BE2C (cell line): ENCODE data around the gene ZNF839.
"Not testable (repeated sequence)": the region's sequence is repeated elsewhere in the genome, so short reads cannot be mapped to it uniquely, and the experiment has no call there.

Experiments used
- DNase-seq: peaks from one replicate; pipeline ENCODE4 v3.0.0-alpha.2; 2020
- H3K27me3 ChIP-seq: fragments of 250-450 bp; sonication (Bioruptor Pico); 2 replicates; pipeline ENCODE4 v1.5.1; 2020; ENCODE audit warnings: mild to moderate bottlenecking
- H3K36me3 ChIP-seq: fragments of 250-450 bp; sonication (Bioruptor Pico); 2 replicates; pipeline ENCODE4 v1.5.1; 2020; ENCODE audit warnings: mild to moderate bottlenecking
- H3K4me1 ChIP-seq: fragments of 250-450 bp; sonication (Bioruptor Pico); 2 replicates; pipeline ENCODE4 v1.5.1; 2020
- H3K4me3 ChIP-seq: 2 replicates; pipeline ENCODE4 v1.5.1; 2011; ENCODE audit warnings: low read depth, low read length
- H3K9me3 ChIP-seq: fragments of 250-450 bp; sonication (Bioruptor Pico); 2 replicates; pipeline ENCODE4 v1.5.1; 2020
- CTCF ChIP-seq: IDR thresholded peaks from 2 replicates; pipeline ENCODE4 v1.5.1; 2012; ENCODE audit warnings: mild to moderate bottlenecking, low read depth, low read length

Gene ZNF839

DNA sequence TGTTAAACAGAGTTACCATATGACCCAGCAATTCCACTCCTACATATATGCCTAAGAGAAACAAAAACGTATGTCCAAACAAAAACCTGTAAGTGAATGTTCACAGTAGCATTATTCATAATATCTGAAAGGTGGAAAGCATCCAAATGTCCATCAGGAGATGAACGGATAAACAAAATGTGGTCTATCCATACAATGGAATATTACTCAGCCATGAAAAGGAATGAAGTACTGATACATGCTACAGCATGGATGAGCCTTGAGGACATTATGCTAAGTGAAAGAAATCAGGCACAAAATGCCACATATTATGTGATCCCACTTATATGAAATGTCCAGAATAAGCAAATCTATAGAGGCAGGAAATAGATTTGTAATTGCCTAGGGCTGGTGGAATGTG lies 31.4 kb upstream of the ZNF839 start:
- Histone ChIP-seq H3K9me3 (no peaks in the 10 kb centered on the region; the same call in 1 of the 2 replicates), H3K36me3 (no peaks in the 10 kb centered on the region; the same call in 1 of the 2 replicates), H3K4me1 (peaks cover 9% of the 10 kb centered on the region), H3K4me3 (no peak overlapping the region), H3K27me3 (no peaks in the 10 kb centered on the region)
- no peak for TF ChIP-seq CTCF
- DNase-seq: no peak

- Histone ChIP-seq H3K4me1 (no peaks in the 10 kb centered on the region), H3K36me3 (no peaks in the 10 kb centered on the region; the same call in 1 of the 2 replicates), H3K4me3 (no peak overlapping the region), H3K27me3 (no peaks in the 10 kb centered on the region), H3K9me3 (peaks cover 1% of the 10 kb centered on the region; the same call in 1 of the 2 replicates)
- no peak for TF ChIP-seq CTCF
- DNase-seq: no peak
These were observed 27.1 kb upstream of the ZNF839 start for GRCh38 chr14:102292441-102292840.

DNA sequence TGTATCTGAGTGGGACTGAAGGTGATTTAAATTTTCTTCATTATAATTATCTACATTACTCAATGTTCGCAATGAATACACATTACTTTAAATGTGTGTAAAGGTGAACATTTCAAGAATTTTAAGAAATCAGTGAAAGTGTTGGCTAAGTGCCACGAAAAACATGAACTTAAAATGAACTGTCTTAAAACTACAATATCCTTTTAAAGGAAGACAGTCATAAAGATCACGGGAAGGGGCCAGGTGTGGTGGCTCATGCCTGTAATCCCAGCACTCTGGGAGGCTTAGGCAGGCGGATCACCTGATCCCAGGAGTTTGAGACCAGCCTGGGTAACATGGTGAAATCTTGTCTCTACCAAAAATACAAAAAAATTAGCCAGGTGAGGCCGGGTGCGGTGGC lies 25.8 kb upstream of the ZNF839 start:
- no peak for DNase-seq
- Histone ChIP-seq H3K36me3 (no peaks in the 10 kb centered on the region), H3K27me3 (no peaks in the 10 kb centered on the region), H3K9me3 (peaks cover 2% of the 10 kb centered on the region; the same call in 1 of the 2 replicates), H3K4me1 (no peaks in the 10 kb centered on the region), H3K4me3 (no peak overlapping the region)
- no peak for TF ChIP-seq CTCF

DNA sequence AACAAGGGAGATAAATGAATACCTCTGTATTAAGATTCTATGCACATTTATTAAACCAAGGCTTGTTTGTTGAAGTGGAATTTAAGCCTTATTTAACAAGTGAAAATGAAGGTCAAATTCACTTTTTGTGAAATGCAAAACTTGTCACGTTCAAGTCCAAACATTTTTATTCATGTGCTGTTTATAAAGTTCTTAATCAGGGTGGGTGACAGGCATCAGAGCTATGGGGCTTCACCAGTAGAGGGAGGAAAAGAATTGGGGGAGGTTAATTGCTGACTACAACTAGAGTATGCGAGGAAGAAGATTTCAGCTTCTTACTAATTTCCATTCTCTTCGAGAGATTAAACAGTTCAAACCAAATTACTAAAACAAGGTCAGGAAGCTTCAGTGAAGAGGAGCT lies 24.3 kb upstream of the ZNF839 start:
- DNase-seq: no peak
- Histone ChIP-seq H3K4me3 (no peak overlapping the region), H3K27me3 (no peaks in the 10 kb centered on the region), H3K36me3 (no peaks in the 10 kb centered on the region), H3K4me1 (no peaks in the 10 kb centered on the region), H3K9me3 (peaks cover 2% of the 10 kb centered on the region; the same call in 1 of the 2 replicates)
- peak; percentile 52 for TF ChIP-seq CTCF

- no peak for TF ChIP-seq CTCF
- DNase-seq: no peak
- Histone ChIP-seq H3K4me1 (no peaks in the 10 kb centered on the region), H3K27me3 (no peaks in the 10 kb centered on the region), H3K9me3 (peaks cover 2% of the 10 kb centered on the region; the same call in 1 of the 2 replicates), H3K4me3 (no peak overlapping the region), H3K36me3 (no peaks in the 10 kb centered on the region)
These were observed 21.9 kb upstream of the ZNF839 start for GRCh38 chr14:102297436-102298170.

GRCh38 chr14:102298303-102299070 lies 21.1 kb upstream of the ZNF839 start:
- not testable (repeated sequence) for DNase-seq, H3K4me3 ChIP-seq, H3K36me3 ChIP-seq, H3K27me3 ChIP-seq, H3K4me1 ChIP-seq, H3K9me3 ChIP-seq
